NCI-H524 treated with DMSO at 0.1 percent for 48 hours (cell line): ENCODE data around the gene IL6.
"Not testable (repeated sequence)": the region's sequence is repeated elsewhere in the genome, so short reads cannot be mapped to it uniquely, and the experiment has no call there.

Experiments
- DNase-seq: peaks from one replicate; lab custom pipeline; 2025; lab: John Stamatoyannopoulos, UW

The IL6 gene

GRCh38 chr7:22703978-22704610, 22.9 kb upstream of the IL6 start:
- not testable (repeated sequence) for DNase-seq

- DNase-seq, result not testable (repeated sequence)
These were observed 22.3 kb upstream of the IL6 start for GRCh38 chr7:22704722-22705121.

- not testable (repeated sequence) for DNase-seq
These were observed 21.1 kb upstream of the IL6 start for GRCh38 chr7:22705874-22706273.

GRCh38 chr7:22707026-22707691, 19.8 kb upstream of the IL6 start:
- DNase-seq, result not testable (repeated sequence)

- not testable (repeated sequence) for DNase-seq
These were observed 18.8 kb upstream of the IL6 start for GRCh38 chr7:22708214-22708613.

GRCh38 chr7:22708677-22709061, 18.3 kb upstream of the IL6 start:
- DNase-seq, result not testable (repeated sequence)

GRCh38 chr7:22709062-22709829, 17.8 kb upstream of the IL6 start:
- not testable (repeated sequence) for DNase-seq

- no peak for DNase-seq
These were observed 17.1 kb upstream of the IL6 start for GRCh38 chr7:22709857-22710256.

- no peak for DNase-seq
These were observed 14.0 kb upstream of the IL6 start for GRCh38 chr7:22712999-22713398.

- DNase-seq, result no peak
These were observed 13.5 kb upstream of the IL6 start for GRCh38 chr7:22713463-22713862.

GRCh38 chr7:22715969-22716368, 11.0 kb upstream of the IL6 start:
- DNase-seq, result no peak

- no peak for DNase-seq
These were observed 9.2 kb upstream of the IL6 start for GRCh38 chr7:22717760-22718159.

GRCh38 chr7:22718200-22718711, 8.7 kb upstream of the IL6 start:
- no peak for DNase-seq

- no peak for DNase-seq
These were observed 8.0 kb upstream of the IL6 start for GRCh38 chr7:22718911-22719420.

- no peak for DNase-seq
These were observed 5.9 kb upstream of the IL6 start for GRCh38 chr7:22720791-22721786.

GRCh38 chr7:22722536-22723180, 4.3 kb upstream of the IL6 start:
- DNase-seq, result no peak

- DNase-seq, result no peak
These were observed 3.8 kb upstream of the IL6 start for GRCh38 chr7:22723181-22723601.

GRCh38 chr7:22723637-22724036, 3.4 kb upstream of the IL6 start:
- no peak for DNase-seq

- no peak for DNase-seq
These were observed 2.1 kb upstream of the IL6 start for GRCh38 chr7:22724861-22725260.

GRCh38 chr7:22725585-22725984, 1.4 kb upstream of the IL6 start:
- no peak for DNase-seq
